HEK293 (cell line): ENCODE measurements around the gene RRM1.

Experiments
- CTCF ChIP-seq: fragments of 450-650 bp; formaldehyde crosslinking; IDR thresholded peaks from 2 replicates; pipeline ENCODE4 v1.5.1; 2016; ENCODE audit warnings: missing biosample characterization, missing genetic modification characterization
- KLF9 ChIP-seq: fragments of 450-650 bp; formaldehyde crosslinking; IDR thresholded peaks from 2 replicates; pipeline ENCODE4 v1.5.1; 2016; ENCODE audit warnings: missing biosample characterization, missing genetic modification characterization, low read depth
- MZF1 ChIP-seq: fragments of 450-650 bp; formaldehyde crosslinking; IDR thresholded peaks from 2 replicates; pipeline ENCODE4 v1.5.1; 2017; ENCODE audit warnings: missing biosample characterization, missing genetic modification characterization, borderline replicate concordance
- YY1 ChIP-seq: fragments of 450-650 bp; formaldehyde crosslinking; IDR thresholded peaks from 2 replicates; pipeline ENCODE4 v1.5.1; 2018; ENCODE audit warnings: missing biosample characterization, missing genetic modification characterization
- ZFP3 ChIP-seq: fragments of 450-650 bp; formaldehyde crosslinking; IDR thresholded peaks from 2 replicates; pipeline ENCODE4 v1.5.1; 2016; ENCODE audit warnings: low read depth, missing biosample characterization, missing genetic modification characterization
- ZNF248 ChIP-seq: fragments of 450-650 bp; formaldehyde crosslinking; IDR thresholded peaks from 2 replicates; pipeline ENCODE4 v1.5.1; 2017; ENCODE audit warnings: missing biosample characterization, missing genetic modification characterization
- ZNF324 ChIP-seq: fragments of 450-650 bp; formaldehyde crosslinking; IDR thresholded peaks from 2 replicates; pipeline ENCODE4 v1.5.1; 2016; ENCODE audit warnings: missing biosample characterization, missing genetic modification characterization
- ZNF416 ChIP-seq: fragments of 450-650 bp; formaldehyde crosslinking; IDR thresholded peaks from 2 replicates; pipeline ENCODE4 v1.5.1; 2016; ENCODE audit warnings: missing biosample characterization, missing genetic modification characterization
- ZNF426 ChIP-seq: fragments of 450-650 bp; formaldehyde crosslinking; IDR thresholded peaks from 2 replicates; pipeline ENCODE4 v1.5.1; 2017; ENCODE audit warnings: missing biosample characterization, missing genetic modification characterization, mild to moderate bottlenecking, inconsistent platforms, moderate library complexity
- ZNF785 ChIP-seq: fragments of 450-650 bp; formaldehyde crosslinking; IDR thresholded peaks from 2 replicates; pipeline ENCODE4 v1.5.1; 2016; ENCODE audit warnings: missing biosample characterization, missing genetic modification characterization
- ZNF830 ChIP-seq: fragments of 450-650 bp; IDR thresholded peaks from 2 replicates; pipeline ENCODE4 v1.5.0; 2018; ENCODE audit warnings: missing biosample characterization, missing genetic modification characterization, low read depth, mild to moderate bottlenecking, moderate library complexity
- TF ChIP-seq, protein P1 (sequence below): IDR thresholded peaks from 2 replicates; pipeline ENCODE4 v1.6.1; 2011; ENCODE audit warnings: mild to moderate bottlenecking, low read depth, low read length, borderline replicate concordance

DNA sequence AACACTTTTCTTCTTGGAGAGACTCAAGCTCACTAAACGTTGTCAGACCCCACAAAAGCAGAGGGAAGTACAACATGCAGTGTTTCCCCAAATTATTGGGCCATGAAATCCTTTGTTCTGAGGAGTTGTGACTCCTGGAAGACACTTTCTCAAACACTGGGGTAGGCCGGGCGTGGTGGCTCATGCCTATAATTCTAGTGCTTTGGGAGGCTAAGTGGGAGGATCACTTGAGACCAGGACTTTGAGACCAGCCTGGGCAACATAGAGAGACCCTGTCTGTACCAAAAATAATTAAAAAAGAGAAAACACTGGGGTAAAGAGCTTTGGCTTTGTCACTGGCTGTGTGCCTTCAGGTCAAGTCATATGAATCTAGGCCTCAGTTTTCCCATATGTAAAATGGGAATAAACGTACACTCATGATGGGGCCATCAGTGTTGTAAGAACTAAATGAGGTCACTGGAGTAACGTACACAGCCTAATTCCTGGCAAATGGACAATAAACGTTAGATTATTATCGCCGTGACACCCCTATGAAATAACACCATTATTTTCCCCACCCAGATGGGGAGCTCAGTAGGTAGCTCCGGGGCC lies 92.0 kb downstream of the RRM1 start:
- TF ChIP-seq CTCF (no peak), YY1 (tag by site-specific recombination) (no peak), MZF1 (tag by site-specific recombination) (no peak), KLF9 (tag by site-specific recombination) (no peak), ZNF426 (tag by site-specific recombination) (no peak), ZNF248 (tag by site-specific recombination) (no peak), ZFP3 (tag by site-specific recombination) (no peak), ZNF324 (tag by site-specific recombination) (no peak), ZNF785 (no peak), ZNF830 (no peak), ZNF416 (no peak)
- TF ChIP-seq, protein P1, sequence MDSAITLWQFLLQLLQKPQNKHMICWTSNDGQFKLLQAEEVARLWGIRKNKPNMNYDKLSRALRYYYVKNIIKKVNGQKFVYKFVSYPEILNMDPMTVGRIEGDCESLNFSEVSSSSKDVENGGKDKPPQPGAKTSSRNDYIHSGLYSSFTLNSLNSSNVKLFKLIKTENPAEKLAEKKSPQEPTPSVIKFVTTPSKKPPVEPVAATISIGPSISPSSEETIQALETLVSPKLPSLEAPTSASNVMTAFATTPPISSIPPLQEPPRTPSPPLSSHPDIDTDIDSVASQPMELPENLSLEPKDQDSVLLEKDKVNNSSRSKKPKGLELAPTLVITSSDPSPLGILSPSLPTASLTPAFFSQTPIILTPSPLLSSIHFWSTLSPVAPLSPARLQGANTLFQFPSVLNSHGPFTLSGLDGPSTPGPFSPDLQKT: no peak
